ENCODE data around the gene ARHGDIB.

GRCh38 chr12:14931359-14931758 lies 30.0 kb downstream of the ARHGDIB start:
- TF ChIP-seq CTCF (IDR thresholded peaks at IDR 0.05) (no peak), POLR2A (IDR thresholded peaks at IDR 0.05) (no peak)

All from adrenal gland (tissue), 5 donors.